ENCODE results near the gene UVRAG.

Gene UVRAG

DNA sequence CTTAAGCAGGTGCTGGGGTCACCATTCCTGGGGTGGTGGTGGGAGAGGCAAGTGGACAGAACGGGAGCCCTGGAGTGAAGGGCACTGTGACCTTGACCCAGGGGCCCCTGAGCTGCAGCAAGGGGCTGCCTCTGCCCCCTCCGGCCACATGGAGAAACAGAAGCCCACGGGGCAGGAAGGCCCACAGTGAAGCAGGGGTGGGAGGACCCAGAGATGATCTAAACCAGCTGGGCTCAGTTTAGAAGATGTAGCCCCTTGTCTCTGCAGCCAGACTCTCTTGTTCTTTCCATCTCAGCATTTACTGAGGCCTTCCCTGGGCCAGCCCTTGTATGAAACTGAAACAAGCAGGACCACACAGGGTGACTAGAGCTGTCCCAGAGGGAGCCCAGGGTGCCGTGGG lies 360.8 kb downstream of the UVRAG start:
- H3K4me3 ChIP-seq (replicated peaks; ENCODE audit: low read depth, low read length) = no peak overlapping the region
- TF ChIP-seq, protein P1, sequence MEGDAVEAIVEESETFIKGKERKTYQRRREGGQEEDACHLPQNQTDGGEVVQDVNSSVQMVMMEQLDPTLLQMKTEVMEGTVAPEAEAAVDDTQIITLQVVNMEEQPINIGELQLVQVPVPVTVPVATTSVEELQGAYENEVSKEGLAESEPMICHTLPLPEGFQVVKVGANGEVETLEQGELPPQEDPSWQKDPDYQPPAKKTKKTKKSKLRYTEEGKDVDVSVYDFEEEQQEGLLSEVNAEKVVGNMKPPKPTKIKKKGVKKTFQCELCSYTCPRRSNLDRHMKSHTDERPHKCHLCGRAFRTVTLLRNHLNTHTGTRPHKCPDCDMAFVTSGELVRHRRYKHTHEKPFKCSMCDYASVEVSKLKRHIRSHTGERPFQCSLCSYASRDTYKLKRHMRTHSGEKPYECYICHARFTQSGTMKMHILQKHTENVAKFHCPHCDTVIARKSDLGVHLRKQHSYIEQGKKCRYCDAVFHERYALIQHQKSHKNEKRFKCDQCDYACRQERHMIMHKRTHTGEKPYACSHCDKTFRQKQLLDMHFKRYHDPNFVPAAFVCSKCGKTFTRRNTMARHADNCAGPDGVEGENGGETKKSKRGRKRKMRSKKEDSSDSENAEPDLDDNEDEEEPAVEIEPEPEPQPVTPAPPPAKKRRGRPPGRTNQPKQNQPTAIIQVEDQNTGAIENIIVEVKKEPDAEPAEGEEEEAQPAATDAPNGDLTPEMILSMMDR (IDR thresholded peaks at IDR 0.05; ENCODE audit: insufficient read depth, low read length, poor library complexity, severe bottlenecking) = no peak
- H3K36me3 ChIP-seq (ENCODE audit: control insufficient read depth, insufficient read depth, low read length) = no peaks in the 10 kb centered on the region
- no peak for DNase-seq (ENCODE audit: extremely low read depth, insufficient read length)
- no peaks in the 10 kb centered on the region; the same call in 1 of the 2 replicates for H3K27me3 ChIP-seq (replicated peaks; ENCODE audit: control insufficient read depth, insufficient read depth, low read length)

DNA sequence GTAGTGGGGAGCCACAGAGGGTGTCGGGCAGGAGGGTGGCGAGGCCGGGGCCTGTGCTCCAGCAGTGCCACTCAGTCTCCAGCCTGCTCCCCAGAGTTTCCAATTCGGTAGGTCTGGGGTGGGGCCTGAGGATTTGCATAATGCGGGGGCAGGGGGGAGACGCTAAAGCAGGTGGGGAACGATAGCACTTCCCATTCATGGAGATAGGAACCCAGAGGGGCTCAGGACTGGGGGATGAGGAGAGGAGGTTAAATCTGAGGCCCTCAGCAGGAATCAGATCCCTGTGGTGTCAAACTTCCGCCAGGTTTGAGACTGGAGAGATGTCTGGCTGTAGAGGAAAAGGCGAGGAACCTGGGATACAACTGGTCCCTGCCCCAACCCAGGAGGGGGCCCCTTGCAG lies 361.5 kb downstream of the UVRAG start:
- DNase-seq (ENCODE audit: extremely low read depth, insufficient read length) = no peak
- TF ChIP-seq, protein P1 (IDR thresholded peaks at IDR 0.05; ENCODE audit: insufficient read depth, low read length, poor library complexity, severe bottlenecking) = no peak
- Histone ChIP-seq H3K36me3 (ENCODE audit: control insufficient read depth, insufficient read depth, low read length) (no peaks in the 10 kb centered on the region), H3K27me3 (replicated peaks; ENCODE audit: control insufficient read depth, insufficient read depth, low read length) (no peaks in the 10 kb centered on the region; the same call in 1 of the 2 replicates), H3K4me3 (replicated peaks; ENCODE audit: low read depth, low read length) (no peak overlapping the region)

DNA sequence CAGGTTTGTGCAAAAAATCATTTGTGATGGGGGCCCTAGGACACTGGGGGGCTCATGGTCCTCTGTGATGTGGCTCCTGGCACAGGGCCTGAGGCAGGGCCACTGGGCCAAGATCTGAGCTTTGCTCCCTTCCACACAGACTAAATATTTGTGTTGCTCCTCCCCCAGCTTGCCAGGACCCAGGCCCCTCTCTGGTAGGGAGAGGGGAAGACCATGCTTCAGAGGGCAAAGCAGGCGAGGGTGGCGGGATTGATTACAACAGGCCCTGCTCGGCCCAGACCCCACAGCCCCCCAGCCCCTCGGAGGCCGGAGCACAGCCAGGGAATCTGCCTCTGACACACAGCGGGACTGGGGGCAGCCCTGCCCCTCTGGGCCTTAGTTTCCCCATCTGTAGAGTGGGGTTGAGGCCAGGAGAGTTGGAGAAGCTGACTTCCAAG lies 362.3 kb downstream of the UVRAG start:
- Histone ChIP-seq H3K36me3 (ENCODE audit: control insufficient read depth, insufficient read depth, low read length) (no peaks in the 10 kb centered on the region), H3K27me3 (replicated peaks; ENCODE audit: control insufficient read depth, insufficient read depth, low read length) (no peaks in the 10 kb centered on the region; the same call in 1 of the 2 replicates), H3K4me3 (replicated peaks; ENCODE audit: low read depth, low read length) (no peak overlapping the region)
- no peak for DNase-seq (ENCODE audit: extremely low read depth, insufficient read length)
- TF ChIP-seq, protein P1 (IDR thresholded peaks at IDR 0.05; ENCODE audit: insufficient read depth, low read length, poor library complexity, severe bottlenecking) = no peak

DNA sequence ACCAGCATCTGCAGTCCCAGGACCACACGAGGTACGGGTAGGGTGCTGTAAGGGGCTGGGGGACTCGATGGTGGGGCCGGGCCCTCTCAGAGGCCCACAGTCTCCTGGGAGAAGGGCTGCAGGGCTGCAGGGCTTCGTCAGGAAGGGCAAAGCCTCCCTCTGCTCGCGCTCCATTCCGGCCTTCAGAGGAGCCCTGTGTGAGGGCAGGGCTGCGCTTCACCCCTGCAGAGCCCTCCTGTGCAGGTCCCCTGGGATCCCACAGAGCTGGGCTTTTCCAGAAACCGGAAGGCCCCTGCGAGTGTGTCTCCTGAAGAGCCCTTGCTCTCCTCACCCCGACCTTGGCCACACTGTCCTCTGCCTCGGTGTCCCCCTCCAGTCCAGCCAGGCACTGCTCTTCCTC lies 364.1 kb downstream of the UVRAG start:
- TF ChIP-seq, protein P1 (IDR thresholded peaks at IDR 0.05; ENCODE audit: insufficient read depth, low read length, poor library complexity, severe bottlenecking) = no peak
- no peaks in the 10 kb centered on the region for H3K27me3 ChIP-seq (replicated peaks; ENCODE audit: control insufficient read depth, insufficient read depth, low read length)
- no peak for DNase-seq (ENCODE audit: extremely low read depth, insufficient read length)
- no peaks in the 10 kb centered on the region for H3K36me3 ChIP-seq (ENCODE audit: control insufficient read depth, insufficient read depth, low read length)
- H3K4me3 ChIP-seq (replicated peaks; ENCODE audit: low read depth, low read length) = no peak overlapping the region

DNA sequence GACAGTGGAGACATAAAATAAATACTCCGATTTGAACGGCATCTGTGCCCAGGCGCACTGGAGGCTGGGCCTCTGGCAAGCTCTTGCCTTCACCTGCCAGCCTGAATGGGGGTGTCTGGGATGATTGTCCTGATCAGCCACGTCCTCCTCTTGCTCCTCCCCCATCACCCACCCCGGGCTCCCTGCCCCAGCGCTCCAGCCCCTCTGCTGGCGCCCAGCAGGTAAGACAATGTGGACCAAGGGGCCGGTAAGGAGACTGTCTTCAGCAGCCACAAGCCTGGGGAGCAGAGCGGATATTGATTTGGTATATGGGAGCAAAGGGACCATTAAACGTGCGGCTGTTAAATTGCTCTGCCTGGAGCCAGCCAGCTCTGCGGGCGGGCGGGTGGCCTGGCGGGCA lies 366.4 kb downstream of the UVRAG start:
- TF ChIP-seq, protein P1 (IDR thresholded peaks at IDR 0.05; ENCODE audit: insufficient read depth, low read length, poor library complexity, severe bottlenecking) = no peak
- no peak for DNase-seq (ENCODE audit: extremely low read depth, insufficient read length)
- H3K36me3 ChIP-seq (ENCODE audit: control insufficient read depth, insufficient read depth, low read length) = no peaks in the 10 kb centered on the region
- no peaks in the 10 kb centered on the region for H3K27me3 ChIP-seq (replicated peaks; ENCODE audit: control insufficient read depth, insufficient read depth, low read length)
- no peak overlapping the region for H3K4me3 ChIP-seq (replicated peaks; ENCODE audit: low read depth, low read length)

DNA sequence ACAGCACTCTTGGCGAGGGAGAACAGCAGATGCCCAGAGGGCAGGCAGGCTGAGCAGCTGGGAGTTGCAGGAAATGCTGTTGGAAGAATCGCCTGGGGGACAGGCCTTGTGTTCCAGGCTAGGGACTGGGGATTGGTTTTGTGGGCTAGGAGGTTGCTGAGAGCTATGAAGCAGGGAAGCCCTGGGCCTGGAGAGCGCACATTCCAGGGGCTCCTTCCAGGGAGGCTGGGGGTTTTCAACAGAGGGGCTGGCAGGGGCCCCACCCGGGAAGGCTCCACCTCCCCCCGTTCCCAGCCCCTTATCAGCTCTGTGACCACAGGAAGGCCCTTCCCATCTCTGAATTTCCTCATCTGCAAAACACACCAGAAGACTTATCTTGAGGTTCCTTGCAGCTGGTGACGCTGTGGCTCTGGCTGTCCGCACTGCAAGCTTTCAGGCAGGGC lies 369.6 kb downstream of the UVRAG start:
- DNase-seq (ENCODE audit: extremely low read depth, insufficient read length) = no peak
- TF ChIP-seq, protein P1 (IDR thresholded peaks at IDR 0.05; ENCODE audit: insufficient read depth, low read length, poor library complexity, severe bottlenecking) = no peak
- Histone ChIP-seq H3K27me3 (replicated peaks; ENCODE audit: control insufficient read depth, insufficient read depth, low read length) (no peaks in the 10 kb centered on the region), H3K36me3 (ENCODE audit: control insufficient read depth, insufficient read depth, low read length) (no peaks in the 10 kb centered on the region), H3K4me3 (replicated peaks; ENCODE audit: low read depth, low read length) (no peak overlapping the region)
